ENCODE results near the gene OAS3. TPM values are rescaled to one million over a fixed set of nuclear protein-coding genes. Genes with fewer than 3 reads are reported as not detected.

The OAS3 gene
- total and polyA plus RNA-seq, 9 of the 15 experiments (the other 6 are each of a cell fraction or from before 2014, with no cell fraction given): 0.21 to 2.0 (median 0.83) TPM

- intact Hi-C loops (cut with micrococcal nuclease): no loop called here
- POLR2A ChIA-PET: no interaction called here
Measured at GRCh38 chr12:112929715-112930114, 8.6 kb upstream of the OAS3 start.

More at GRCh38 chr12:112929715-112930114, 8.6 kb upstream of the OAS3 start:
- CTCF ChIA-PET (ENCODE audit: low intra/inter-chr PET ratio): no interaction called here
- Histone ChIP-seq H3K27me3 (ENCODE audit: control insufficient read depth in 2 of 2, insufficient read depth in 2 of 2, low read length in 2 of 2) (no peaks in the 10 kb centered on the region), H3K4me2 (ENCODE audit: insufficient read depth, low read length) (no peak overlapping the region), H3K4me1 (replicated peaks in 1 of 2; ENCODE audit: control insufficient read depth in 2 of 2, insufficient read depth in 2 of 2, low read length in 2 of 2) (no peaks in the 10 kb centered on the region), H3K79me2 (ENCODE audit: control insufficient read depth, insufficient read depth, low read length) (no peaks in the 10 kb centered on the region), H3K9ac (ENCODE audit: insufficient read depth in 1 of 2, low read depth in 2 of 2, low read length in 2 of 2) (no peak overlapping the region), H3K36me3 (ENCODE audit: control insufficient read depth, insufficient read depth, low read length) (no peaks in the 10 kb centered on the region), H3K9me3 (replicated peaks; ENCODE audit: control insufficient read depth, insufficient read depth, low read depth, low read length) (no peaks in the 10 kb centered on the region; the same call in 1 of the 2 replicates), H4K20me1 (replicated peaks; ENCODE audit: control insufficient read depth, insufficient read depth, low read length) (no peaks in the 10 kb centered on the region), H3K27ac (ENCODE audit: extremely low read depth, low read depth, low read length) (no peak overlapping the region), H3K4me3 (no peak overlapping the region), H3K9me1 (ENCODE audit: control insufficient read depth, insufficient read depth, low read length) (no peaks in the 10 kb centered on the region), H2AFZ (ENCODE audit: low read depth, low read length) (no peak overlapping the region)
- DNase-seq (ENCODE audit: extremely low read depth in 1 of 4, low spot score in 3 of 4) (no peak), ATAC-seq (no peak), FAIRE-seq (no peak)
- in situ Hi-C loops (cut with MboI): no loop called here
- BruUV-seq (replicated peaks): no TSS peak
- 3% methylated on average over 3 of the region's 3 CpGs for WGBS (ENCODE audit: insufficient coverage, low coverage, missing lambda C conversion rate)
- TF ChIP-seq ADNP (tag; IDR thresholded peaks at IDR 0.05): peak; percentile 53; the same call in 1 of the 2 replicates
- no peak for TF ChIP-seq ETV1 (tag; conservative IDR thresholded peaks at IDR 0.05; ENCODE audit: low read depth)
- no peak for TF ChIP-seq TAF9B (IDR thresholded peaks at IDR 0.05; ENCODE audit: partially characterized antibody)
- no peak for TF ChIP-seq HSF4 (CRISPR knock-in tag; IDR thresholded peaks at IDR 0.05; ENCODE audit: borderline replicate concordance)
- no peak for TF ChIP-seq PRDM10 (IDR thresholded peaks at IDR 0.05; ENCODE audit: partially characterized antibody)
- TF ChIP-seq KDM1A (IDR thresholded peaks at IDR 0.05): 0 out of 4 replicates have a peak, but pooled peaks of 1 of the 2 experiments have one; percentile 11
- no peak for TF ChIP-seq GTF2F1 (IDR thresholded peaks at IDR 0.05; ENCODE audit: low read depth, low read length)
- no peak for TF ChIP-seq ZNF57 (CRISPR knock-in tag; IDR thresholded peaks at IDR 0.05)
- no peak for TF ChIP-seq ATF3 (IDR thresholded peaks at IDR 0.05)
- TF ChIP-seq ATF3 (CRISPR knock-in tag; conservative IDR thresholded peaks at IDR 0.05): no peak
- TF ChIP-seq EP300 (IDR thresholded peaks at IDR 0.05; ENCODE audit: low read length): no peak
- TF ChIP-seq BCOR (IDR thresholded peaks at IDR 0.05): peak; percentile 48; the same call in 1 of the 2 replicates
- TF ChIP-seq FOXJ3 (CRISPR knock-in tag; IDR thresholded peaks at IDR 0.05): no peak
- TF ChIP-seq PRPF4 (IDR thresholded peaks at IDR 0.05; ENCODE audit: insufficient read depth, low read depth, low read length, poor library complexity, severe bottlenecking): no peak
- peak; percentile 28 for TF ChIP-seq RBM25 (IDR thresholded peaks at IDR 0.05; ENCODE audit: low read depth, low read length, severe bottlenecking)
